ENCODE measurements around the gene NDUFAF4.

The NDUFAF4 gene

DNA sequence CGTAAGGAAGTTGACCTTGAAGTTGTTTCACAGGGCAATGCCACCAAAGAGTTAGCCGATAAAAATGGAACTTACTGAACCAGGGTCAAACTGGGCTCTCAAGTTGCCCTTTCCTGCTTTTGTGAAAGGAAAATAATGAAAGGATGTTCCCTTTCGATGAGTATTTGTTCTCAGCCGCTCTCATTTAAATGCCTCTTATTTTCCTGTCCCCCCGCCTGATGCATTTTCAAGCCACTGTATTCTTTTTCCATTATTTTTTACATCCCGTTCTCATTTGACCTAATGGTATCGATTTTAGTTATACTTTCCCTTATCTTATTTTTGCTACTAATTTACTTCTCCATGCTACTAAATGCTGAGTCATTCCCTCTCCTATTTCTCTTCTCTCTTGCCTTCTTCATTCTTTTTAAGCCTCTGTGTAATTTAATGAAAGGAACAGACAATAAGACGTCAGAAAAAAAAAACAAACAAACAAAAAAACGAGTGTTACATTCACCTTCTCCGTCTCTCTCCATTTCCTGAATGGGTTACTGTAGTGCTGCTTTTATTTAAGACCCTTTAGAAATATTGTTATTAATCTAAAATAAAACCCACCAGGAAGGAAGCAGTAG, 655 bp upstream of the NDUFAF4 start:
- no peak for DNase-seq

DNA sequence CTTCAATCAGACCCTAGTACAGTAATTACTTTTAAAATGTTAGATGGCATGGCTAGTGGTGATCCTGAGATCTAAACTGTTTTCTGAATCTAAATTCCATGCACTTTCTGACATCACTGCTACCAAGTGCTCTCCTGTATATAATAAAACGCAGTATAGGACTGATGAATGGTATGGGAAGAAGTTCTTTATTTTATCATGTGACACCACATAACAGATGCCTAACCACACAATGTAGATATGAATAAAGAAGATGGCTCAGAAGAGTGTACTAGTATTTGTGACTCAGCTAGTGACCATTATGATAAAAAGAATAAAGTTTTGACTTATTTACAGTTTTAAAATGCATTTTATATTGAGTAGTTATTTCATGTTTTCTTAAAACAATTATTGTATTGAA, 8.5 kb downstream of the NDUFAF4 start:
- no peak for DNase-seq

DNA sequence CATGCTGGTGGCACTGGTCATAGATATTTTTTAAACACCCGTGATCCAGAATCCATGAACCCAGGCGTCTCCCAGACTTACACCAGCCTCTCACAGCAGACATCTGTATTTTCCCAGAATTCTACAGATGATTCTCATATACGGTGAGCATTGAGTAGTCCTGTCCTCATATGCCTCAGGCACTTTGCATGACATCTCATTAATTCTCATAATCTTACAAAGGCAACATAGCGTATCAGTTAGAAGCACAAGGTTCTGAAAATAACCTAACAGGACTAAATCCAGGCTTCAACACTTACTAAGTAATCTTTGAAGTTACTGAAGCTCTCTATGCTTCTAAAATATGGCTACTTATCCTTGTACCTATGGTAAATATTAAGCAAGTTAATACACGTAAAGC, 8.9 kb downstream of the NDUFAF4 start:
- DNase-seq = no peak

DNA sequence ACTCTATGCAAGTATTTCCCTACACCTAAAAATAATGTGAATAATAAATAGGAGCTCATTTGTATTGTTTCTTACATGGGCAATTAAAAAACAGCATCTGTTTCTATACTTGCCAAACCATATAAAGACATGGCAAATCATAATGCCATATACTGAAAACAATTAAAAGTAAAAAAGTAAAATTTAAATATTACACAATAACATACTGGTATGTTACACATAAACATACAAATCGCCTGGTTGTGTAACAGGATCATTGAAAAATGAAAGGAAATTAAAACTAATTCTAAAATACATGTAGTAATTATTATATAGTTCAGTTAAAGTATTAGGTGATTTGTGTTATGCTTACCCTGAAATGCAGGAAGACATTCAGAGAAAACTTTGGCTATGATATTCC, 11.2 kb downstream of the NDUFAF4 start:
- DNase-seq = no peak

DNA sequence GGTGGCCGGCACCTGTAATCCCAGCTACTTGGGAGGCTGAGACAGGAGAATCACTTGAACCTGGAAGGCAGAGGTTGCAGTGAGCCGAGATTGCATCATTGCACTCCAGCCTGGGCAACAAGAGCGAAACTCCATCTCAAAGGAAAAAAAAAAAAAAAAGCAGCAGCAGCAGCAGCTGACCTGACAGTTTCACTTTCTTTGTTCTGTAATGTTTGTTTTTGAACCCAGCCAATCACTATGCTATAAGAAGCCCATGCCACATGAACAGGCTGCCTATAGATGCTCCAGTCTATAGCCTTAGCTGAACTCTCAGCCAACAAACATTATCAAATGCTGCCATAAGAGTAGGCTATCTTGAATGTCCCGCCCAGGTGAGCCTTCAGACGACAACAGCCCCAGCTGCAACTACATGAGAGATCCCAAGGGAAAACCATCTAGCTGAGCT, 12.5 kb downstream of the NDUFAF4 start:
- DNase-seq = peak; percentile 34

DNA sequence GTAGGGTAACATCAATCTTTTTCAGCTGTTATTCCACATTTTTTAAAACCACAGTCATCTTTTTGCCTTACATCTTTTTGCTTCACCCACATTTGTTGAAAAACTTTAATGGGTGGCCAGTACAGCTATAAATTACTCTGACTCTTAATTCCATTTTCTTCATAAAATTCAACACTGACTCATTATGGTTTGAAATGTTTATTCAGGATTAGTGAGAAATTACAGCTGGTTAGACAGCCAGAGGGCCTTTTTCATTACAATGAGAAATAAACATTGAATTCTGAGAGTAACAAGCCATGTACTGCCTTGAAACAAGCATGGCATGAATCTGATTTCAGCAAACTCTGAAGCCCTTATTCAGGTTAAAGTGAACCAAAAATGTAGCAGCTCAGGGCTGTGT, 19.5 kb downstream of the NDUFAF4 start:
- DNase-seq = no peak

DNA sequence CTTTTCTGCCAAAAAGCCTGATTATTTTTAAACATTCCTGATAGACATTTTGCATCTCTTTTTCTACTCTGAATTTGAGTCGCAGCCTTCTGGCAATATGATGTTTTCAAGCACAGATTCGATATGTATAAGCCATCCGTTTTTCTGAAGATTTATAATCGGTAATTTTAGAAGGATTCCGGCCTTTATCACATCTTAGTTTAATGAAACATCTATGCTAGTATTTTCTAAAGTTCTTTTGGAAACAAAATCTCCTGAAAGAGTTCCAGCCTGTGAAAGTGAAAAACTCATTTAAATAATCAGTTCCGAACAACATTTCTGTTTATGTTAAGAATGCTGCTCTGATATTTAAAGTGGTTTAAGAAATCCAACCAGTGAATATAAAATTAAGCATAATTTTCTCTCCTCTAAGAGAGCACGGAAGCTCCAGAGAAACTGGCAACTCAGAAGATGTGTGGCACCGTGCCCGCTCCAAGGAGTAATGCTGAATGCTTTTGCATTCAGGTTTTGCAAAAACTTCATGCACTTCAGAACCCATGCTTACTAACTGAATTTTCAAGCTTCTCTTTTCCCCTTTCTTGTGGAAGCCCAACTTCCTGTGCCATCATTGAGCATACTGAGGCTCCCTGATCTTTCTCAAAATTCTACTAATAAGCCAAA, 20.7 kb downstream of the NDUFAF4 start:
- DNase-seq = no peak

DNA sequence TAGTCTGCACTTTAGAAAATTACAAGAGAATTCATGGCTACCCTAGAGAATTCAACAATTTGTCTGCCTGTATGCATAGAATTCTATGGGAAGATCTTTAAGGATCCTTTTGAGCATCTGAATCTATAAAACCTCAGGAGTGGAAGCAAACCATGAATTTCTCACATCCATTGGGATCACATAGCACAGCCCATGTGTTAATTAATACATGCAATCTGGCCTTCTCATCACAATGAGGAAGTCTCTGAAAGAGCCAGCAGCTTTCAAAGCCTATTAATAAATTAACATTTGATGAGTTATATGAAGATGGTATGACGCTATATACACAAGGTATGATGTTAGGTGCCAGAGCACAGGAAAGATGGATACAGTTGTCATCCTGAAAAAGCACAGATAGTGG, 24.7 kb downstream of the NDUFAF4 start:
- DNase-seq = no peak

DNA sequence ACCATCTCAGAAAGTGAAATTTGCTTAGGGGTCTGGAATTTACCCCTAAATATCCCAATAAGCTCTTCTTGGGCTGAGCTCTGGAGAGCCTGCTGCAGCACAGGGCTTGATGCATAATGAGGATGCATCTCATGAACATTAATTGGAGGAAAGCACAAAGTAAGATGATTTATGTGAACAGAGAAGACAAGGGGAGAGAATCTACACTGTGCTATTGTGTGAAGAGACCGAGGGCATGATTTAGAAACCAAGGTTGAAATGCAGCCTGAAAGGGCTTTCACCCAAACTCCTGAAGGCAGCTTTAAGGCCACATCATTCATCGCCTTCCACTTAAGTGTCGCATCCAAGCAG, 32.7 kb downstream of the NDUFAF4 start:
- DNase-seq = no peak

DNA sequence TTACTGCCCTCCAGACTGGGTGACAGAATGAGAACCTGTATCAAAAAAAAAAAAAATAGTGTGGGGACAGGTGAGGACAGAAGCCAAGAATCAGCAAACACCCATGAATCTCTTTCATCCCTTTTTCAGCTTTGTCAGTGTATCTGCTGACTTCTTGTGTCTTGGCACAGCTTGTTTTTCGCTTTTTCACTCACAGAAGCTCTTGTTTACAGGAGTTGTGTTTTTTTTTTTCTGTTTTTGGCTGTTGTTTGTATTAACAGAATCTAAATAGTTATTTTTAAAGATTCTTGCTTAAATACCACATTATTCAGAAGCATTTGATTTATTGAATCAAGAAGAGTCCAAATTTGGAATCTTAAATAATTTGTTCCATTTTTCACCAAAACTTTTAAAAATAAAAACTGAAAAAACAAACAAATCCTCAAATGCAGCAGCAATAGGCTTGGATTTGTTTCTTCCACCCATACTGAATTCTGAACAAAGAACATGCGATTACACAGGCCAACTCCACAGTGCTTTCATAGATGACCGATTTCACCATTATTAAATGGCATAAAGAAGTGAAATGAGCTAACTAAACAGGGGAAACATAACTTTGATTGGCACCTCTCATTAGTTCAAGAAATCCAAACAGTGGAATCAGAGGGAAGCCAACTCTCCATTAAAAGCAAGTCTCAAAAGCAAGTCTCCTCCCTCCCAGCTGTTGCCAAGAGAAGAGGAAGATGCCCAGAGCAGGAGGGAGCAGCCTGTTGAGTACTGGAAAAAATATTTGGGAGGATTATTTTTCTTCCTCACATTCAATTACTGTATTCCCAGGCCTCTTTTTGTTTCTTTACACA, 33.3 kb downstream of the NDUFAF4 start:
- no peak for DNase-seq

DNA sequence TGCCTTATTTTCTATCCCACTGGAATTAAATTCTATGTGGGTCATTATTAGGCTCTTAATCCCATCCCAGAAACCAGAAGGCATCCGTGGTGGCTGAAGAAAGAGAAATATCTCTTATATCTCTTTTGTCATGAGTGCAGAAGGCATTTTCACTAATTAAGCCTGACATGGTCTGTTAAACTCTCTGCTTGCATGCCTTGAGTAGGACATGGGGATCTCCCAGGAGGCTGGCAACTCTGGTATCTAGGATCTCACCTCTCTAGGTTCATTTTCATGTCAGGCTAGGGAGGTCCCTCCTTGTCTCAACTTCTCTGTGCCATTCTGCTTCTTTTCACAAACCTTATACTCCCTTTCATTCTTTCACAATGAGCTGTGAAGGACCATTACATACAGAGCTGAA, 35.1 kb downstream of the NDUFAF4 start:
- no peak for DNase-seq

DNA sequence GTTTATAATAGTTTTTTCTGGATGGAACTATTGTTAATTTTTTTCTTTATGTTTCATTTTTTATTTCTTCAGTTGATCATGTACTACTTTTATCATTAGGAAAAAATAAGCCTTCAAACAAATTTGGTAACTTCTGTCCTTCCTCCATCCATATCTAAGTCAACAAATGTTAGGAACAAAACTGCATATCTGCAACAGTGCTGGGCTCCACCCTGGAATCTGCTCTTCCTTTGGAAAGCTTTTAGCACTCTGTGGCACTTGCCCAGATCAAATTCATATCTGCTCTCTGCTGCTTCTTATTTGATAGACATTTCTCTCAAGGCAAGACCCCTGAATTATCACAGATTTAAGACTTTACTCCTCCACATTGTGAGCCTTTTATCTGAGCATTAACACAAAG, 36.1 kb downstream of the NDUFAF4 start:
- no peak for DNase-seq

DNA sequence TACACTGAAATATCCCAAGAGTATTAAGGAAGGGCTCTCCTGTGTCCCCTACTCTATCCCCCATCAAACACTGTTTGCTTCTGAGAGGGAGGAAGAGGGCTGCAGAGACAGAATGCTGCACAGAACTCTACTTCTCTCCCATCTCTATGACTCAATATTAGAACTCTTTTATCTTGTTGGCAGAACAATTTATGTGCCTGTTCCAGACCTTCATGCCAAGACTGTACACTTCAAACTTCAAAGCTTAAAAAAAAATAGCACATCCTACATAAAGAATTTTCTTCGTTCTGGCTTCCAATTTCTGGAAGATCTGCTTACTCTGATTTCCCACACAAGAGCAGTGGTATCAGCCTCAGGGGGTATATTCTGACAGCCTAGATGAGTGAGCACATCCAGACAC, 40.8 kb downstream of the NDUFAF4 start:
- no peak for DNase-seq

DNA sequence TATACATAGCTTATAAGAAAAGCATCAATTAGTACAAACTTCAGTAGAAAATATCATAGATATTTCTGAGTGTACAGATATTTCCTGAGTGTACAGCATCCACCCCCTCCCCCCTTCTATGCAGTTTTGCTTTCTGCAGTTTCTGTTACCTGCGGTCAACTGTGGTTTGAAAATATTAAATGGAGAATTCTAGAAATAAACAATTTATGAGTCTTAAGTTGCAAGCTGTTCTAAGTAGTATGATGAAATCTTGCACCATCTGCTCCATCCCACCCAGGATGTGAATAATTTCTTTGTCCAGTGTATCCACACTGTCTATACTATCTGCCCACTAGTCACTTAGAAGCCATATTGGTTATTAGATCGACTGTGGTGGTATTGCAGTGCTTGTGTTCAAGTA, 44.6 kb downstream of the NDUFAF4 start:
- no peak for DNase-seq

DNA sequence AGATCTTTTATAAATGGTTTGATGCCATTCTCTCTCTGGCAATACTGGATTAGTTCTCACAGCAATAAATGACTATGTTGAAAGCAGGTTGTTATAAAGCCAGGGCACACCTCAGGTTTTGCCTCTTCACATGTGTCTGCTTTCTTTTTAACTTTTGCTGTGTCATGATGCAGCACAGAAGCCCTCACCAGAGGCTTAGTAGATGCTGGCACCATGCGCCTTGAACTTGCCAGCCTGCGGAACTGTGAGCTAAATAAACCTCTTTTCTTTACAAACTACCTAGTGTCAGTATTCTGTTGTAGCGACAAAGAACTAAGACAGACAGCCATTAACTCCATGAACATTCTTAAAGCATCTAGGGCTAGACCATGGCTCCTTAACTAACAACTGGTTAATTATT, 45.1 kb downstream of the NDUFAF4 start:
- DNase-seq = no peak

DNA sequence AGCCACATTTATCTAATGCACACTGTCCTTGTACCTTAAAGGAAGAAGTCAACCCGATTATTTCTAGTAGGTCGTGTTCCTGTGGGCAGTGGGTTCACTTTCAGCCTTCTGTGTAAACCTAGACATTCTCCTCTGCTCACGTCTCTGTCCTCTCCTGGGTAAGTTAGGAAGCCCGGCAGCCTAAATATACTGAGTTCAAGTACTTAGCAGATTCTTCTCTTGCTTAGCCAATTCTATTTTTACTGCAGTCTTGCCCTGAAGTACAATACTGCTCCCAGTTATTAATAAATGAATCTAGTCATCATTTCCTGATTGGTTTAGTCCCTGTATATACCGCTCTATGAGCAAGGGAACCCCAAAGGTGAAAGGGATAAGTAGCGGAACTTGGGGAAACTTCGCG, 45.8 kb downstream of the NDUFAF4 start:
- DNase-seq = no peak

DNA sequence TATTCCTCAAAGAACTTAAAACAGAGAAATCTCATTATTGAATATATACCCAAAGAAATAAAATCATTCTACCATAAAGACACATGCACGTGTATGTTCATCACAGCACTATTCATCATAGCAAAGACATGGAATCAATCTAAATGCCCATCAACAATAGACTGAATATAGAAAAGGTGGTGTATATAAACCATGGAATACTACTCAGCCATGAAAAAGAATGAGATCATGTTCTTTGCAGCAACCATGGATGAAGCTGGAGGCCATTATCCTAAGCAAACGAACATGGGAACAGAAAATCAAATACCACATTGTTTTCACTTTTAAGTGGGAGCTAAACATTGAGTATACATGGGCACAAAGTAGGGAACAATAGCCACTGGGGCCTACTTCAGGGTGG, 48.1 kb downstream of the NDUFAF4 start:
- DNase-seq = no peak

DNA sequence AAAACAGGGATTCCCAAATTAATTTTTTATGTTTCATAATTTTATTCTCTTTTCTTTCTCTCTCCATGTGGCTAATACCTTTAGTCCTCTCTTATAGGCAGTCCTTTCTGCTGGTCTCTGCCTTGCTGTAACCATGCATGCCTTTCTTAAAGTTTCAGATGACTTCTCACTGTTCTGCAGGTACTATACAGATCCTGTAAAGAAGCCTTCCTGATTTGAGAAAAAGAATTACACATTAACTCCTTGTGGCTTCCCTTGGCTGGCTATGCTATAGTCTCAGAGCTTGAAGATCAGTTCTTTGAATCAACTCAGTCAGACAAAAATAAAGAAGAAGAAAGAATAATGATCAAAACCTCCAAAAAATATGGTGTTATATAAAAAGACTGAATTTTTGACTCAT, 53.2 kb downstream of the NDUFAF4 start:
- no peak for DNase-seq

DNA sequence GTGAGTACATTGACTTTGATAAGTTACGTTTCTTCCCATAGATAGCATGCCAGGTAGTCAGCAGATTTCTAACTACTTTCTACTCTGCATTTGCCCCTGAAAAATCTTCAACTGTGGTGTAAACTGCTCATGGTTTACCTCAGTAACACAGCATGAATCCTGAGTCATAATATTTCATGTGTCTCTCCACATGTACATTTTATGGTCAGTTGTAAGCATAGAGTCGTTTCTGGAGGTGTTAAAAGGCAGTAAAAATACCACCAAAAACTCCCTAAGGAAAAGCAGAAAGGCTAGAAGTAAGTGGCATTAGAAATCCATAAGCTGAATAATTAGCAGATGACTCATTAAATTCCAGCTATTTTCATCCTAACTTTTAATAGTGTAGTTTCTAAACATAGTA, 56.3 kb downstream of the NDUFAF4 start:
- DNase-seq = no peak
